ENCODE measurements around the gene TESK1.
A peak's percentile ranks its signal among the peaks of the same experiment; 100 is the strongest.
"Not testable (repeated sequence)": the region's sequence is repeated elsewhere in the genome, so short reads cannot be mapped to it uniquely, and the experiment has no call there.

TESK1 gene

GRCh38 chr9:35579659-35580227 lies 25.3 kb upstream of the TESK1 start:
- not testable (repeated sequence) for DNase-seq (ENCODE audit: low read depth in 2 of 2)

GRCh38 chr9:35583521-35583920 lies 21.5 kb upstream of the TESK1 start:
- DNase-seq (ENCODE audit: low read depth in 2 of 2) = not testable (repeated sequence)

- not testable (repeated sequence) for DNase-seq (ENCODE audit: low read depth in 2 of 2)
Observed at GRCh38 chr9:35584681-35585080, 20.4 kb upstream of the TESK1 start.

GRCh38 chr9:35588506-35588905 lies 16.6 kb upstream of the TESK1 start:
- not testable (repeated sequence) for DNase-seq (ENCODE audit: low read depth in 2 of 2)

GRCh38 chr9:35593581-35593980 lies 11.5 kb upstream of the TESK1 start:
- no peak for DNase-seq (ENCODE audit: low read depth in 2 of 2)

GRCh38 chr9:35594471-35594870 lies 10.6 kb upstream of the TESK1 start:
- no peak for DNase-seq (ENCODE audit: low read depth in 2 of 2)

- DNase-seq (ENCODE audit: low read depth in 2 of 2) = not testable (repeated sequence)
Observed at GRCh38 chr9:35596907-35597306, 8.2 kb upstream of the TESK1 start.

- DNase-seq (ENCODE audit: low read depth in 2 of 2) = no peak
Observed at GRCh38 chr9:35598866-35599590, 6.0 kb upstream of the TESK1 start.

- DNase-seq (ENCODE audit: low read depth in 2 of 2) = no peak
Observed at GRCh38 chr9:35599763-35600604, 5.1 kb upstream of the TESK1 start.

- DNase-seq (ENCODE audit: low read depth in 2 of 2) = no peak
Observed at GRCh38 chr9:35603506-35603985, 1.5 kb upstream of the TESK1 start.

GRCh38 chr9:35603986-35604577 lies 980 bp upstream of the TESK1 start:
- DNase-seq (ENCODE audit: low read depth in 2 of 2) = peak; percentile 99 to 100

- DNase-seq (ENCODE audit: low read depth in 2 of 2) = no peak
Observed at GRCh38 chr9:35605351-35606137, 482 bp downstream of the TESK1 start.

- DNase-seq (ENCODE audit: low read depth in 2 of 2) = no peak
Observed at GRCh38 chr9:35606138-35606504, 1.1 kb downstream of the TESK1 start.

- no peak for DNase-seq (ENCODE audit: low read depth in 2 of 2)
Observed at GRCh38 chr9:35606726-35607125, 1.7 kb downstream of the TESK1 start.

- DNase-seq (ENCODE audit: low read depth in 2 of 2) = no peak
Observed at GRCh38 chr9:35608221-35608620, 3.2 kb downstream of the TESK1 start.

- no peak for DNase-seq (ENCODE audit: low read depth in 2 of 2)
Observed at GRCh38 chr9:35609001-35609819, 4.1 kb downstream of the TESK1 start.

- no peak for DNase-seq (ENCODE audit: low read depth in 2 of 2)
Observed at GRCh38 chr9:35609820-35610163, 4.7 kb downstream of the TESK1 start.

- DNase-seq (ENCODE audit: low read depth in 2 of 2) = no peak
Observed at GRCh38 chr9:35611230-35611797, 6.3 kb downstream of the TESK1 start.

- DNase-seq (ENCODE audit: low read depth in 2 of 2) = not testable (repeated sequence)
Observed at GRCh38 chr9:35612066-35612465, 7.0 kb downstream of the TESK1 start.

GRCh38 chr9:35612843-35613242 lies 7.8 kb downstream of the TESK1 start:
- DNase-seq (ENCODE audit: low read depth in 2 of 2) = no peak
